K562 (cell line): Measurements from ENCODE around the gene C16orf89. TPM values are rescaled to one million over a fixed set of nuclear protein-coding genes. Genes with fewer than 3 reads are reported as not detected.

Experiments used
- ATAC-seq: fragments of 200-7000 bp; cut with Tn5 transposase; 3 replicates; pipeline ENCODE4 v1.9.1; 2020; ENCODE audit warnings: moderate library complexity
- BruUV-seq: library from RNA; stranded (reverse); fragments of 400-500 nt; replicated peaks from 2 replicates; lab custom pipeline; 2021; lab: Mats Ljungman, UMichigan
- CTCF ChIA-PET: fragments of 300-600 bp; formaldehyde crosslinking; extraction: SDS; loops from one replicate; lab custom pipeline; 2021; ENCODE audit warnings: low intra/inter-chr PET ratio; lab: Yijun Ruan, JAX
- POLR2A ChIA-PET: fragments of 300-600, 350-650 bp; sonication (Branson Sonifier 250); formaldehyde crosslinking; extraction: SDS; loops from one replicate; lab custom pipeline; 2021; ENCODE audit warnings: antibody characterized with exemption, inconsistent platforms; lab: Yijun Ruan, JAX
- DNase-seq, 4 experiments: peaks; one replicate each; pipeline versions ENCODE4 v3.0.0 to v3.0.0-alpha.2; 2011 to 2018; ENCODE audit warnings: low spot score in 3 of 4, mixed read lengths in 3 of 4; ENCODE audit errors: extremely low read depth in 1 of 4
- FAIRE-seq: peaks from 2 replicates; lab custom pipeline; 2011; peaks lifted over from hg19 to GRCh38; lab: Jason Lieb, UNC
- H2AFZ ChIP-seq: 2 replicates; pipeline ENCODE4 v1.6.0; 2011; ENCODE audit warnings: low read depth, low read length, control low read depth, inconsistent platforms
- H3K27ac ChIP-seq: fragments of 200-600 bp; 3 replicates; pipeline ENCODE4 v1.8.0; 2011; ENCODE audit warnings: low read depth, mild to moderate bottlenecking, control low read depth, inconsistent platforms, low read length, moderate library complexity, mixed read lengths; ENCODE audit errors: extremely low read depth
- H3K27me3 ChIP-seq, 2 experiments: fragments of 300-600 bp in 1 of 2; 2 replicates in 1 of 2; 3 replicates in 1 of 2; pipeline versions ENCODE4 v1.6.0 to v1.8.0; 2011; ENCODE audit warnings: inconsistent platforms in 2 of 2, low read length in 2 of 2, mild to moderate bottlenecking in 1 of 2, mixed read lengths in 1 of 2, moderate library complexity in 1 of 2; ENCODE audit not compliant: control insufficient read depth in 2 of 2, insufficient read depth in 2 of 2
- H3K36me3 ChIP-seq: fragments of 300-600 bp; 3 replicates; pipeline ENCODE4 v1.8.0; 2011; ENCODE audit warnings: mild to moderate bottlenecking, low read length, inconsistent platforms; ENCODE audit not compliant: control insufficient read depth, insufficient read depth
- H3K4me1 ChIP-seq, 2 experiments: fragments of 200-600 bp in 1 of 2; replicated peaks in 1 of 2; 2 replicates in 1 of 2; 3 replicates in 1 of 2; pipeline versions ENCODE4 v1.5.1 to v1.8.0; 2011; ENCODE audit warnings: inconsistent platforms in 2 of 2, low read length in 2 of 2, mild to moderate bottlenecking in 1 of 2, mixed read lengths in 1 of 2, moderate library complexity in 1 of 2; ENCODE audit not compliant: control insufficient read depth in 2 of 2, insufficient read depth in 2 of 2
- H3K4me2 ChIP-seq: 2 replicates; pipeline ENCODE4 v1.6.1; 2011; ENCODE audit warnings: low read length, control low read depth, inconsistent platforms, mixed read lengths; ENCODE audit not compliant: insufficient read depth
- H3K4me3 ChIP-seq: fragments of 200-600 bp; sonication (generic), shearing (Covaris generic); 2 replicates; pipeline ENCODE4 v1.5.1; 2016; ENCODE audit warnings: control low read depth, inconsistent platforms
- H3K79me2 ChIP-seq: fragments of 200-600 bp; 3 replicates; pipeline ENCODE4 v1.8.0; 2011; ENCODE audit warnings: low read length, inconsistent platforms; ENCODE audit not compliant: control insufficient read depth, insufficient read depth
- H3K9ac ChIP-seq, 2 experiments: 2 replicates each; pipeline versions ENCODE4 v1.6.0 to v1.6.1; 2011; ENCODE audit warnings: low read depth in 2 of 2, low read length in 2 of 2, control low read depth in 1 of 2, inconsistent platforms in 1 of 2, mild to moderate bottlenecking in 1 of 2, mixed read lengths in 1 of 2; ENCODE audit not compliant: insufficient read depth in 1 of 2
- H3K9me1 ChIP-seq: one replicate; pipeline ENCODE4 v1.6.0; 2011; ENCODE audit warnings: inconsistent platforms, mild to moderate bottlenecking, low read length, moderate library complexity; ENCODE audit not compliant: control insufficient read depth, insufficient read depth
- H3K9me3 ChIP-seq: replicated peaks from 2 replicates; pipeline ENCODE4 v1.5.1; 2011; ENCODE audit warnings: low read depth, low read length, inconsistent platforms; ENCODE audit not compliant: control insufficient read depth, insufficient read depth
- H4K20me1 ChIP-seq: replicated peaks from 2 replicates; pipeline ENCODE4 v1.6.1; 2011; ENCODE audit warnings: low read length, inconsistent platforms, mixed read lengths; ENCODE audit not compliant: control insufficient read depth, insufficient read depth
- FOXA1 ChIP-seq: fragments of 450-650 bp; IDR thresholded peaks from 2 replicates; pipeline ENCODE4 v1.6.1; 2016; ENCODE audit warnings: mild to moderate bottlenecking, borderline replicate concordance
- GABPA ChIP-seq: fragments of 200-800 bp; sonication (Bioruptor generic); conservative IDR thresholded peaks from 2 replicates; pipeline ENCODE4 v1.6.1; 2016; ENCODE audit warnings: low read depth, missing genetic modification characterization, missing compliant biosample characterization
- HNRNPK ChIP-seq: fragments of 200-400 bp; formaldehyde crosslinking; IDR thresholded peaks from one replicate; pipeline ENCODE4 v1.6.1; 2018; ENCODE audit warnings: mild to moderate bottlenecking, low read depth, low read length; ENCODE audit not compliant: poor library complexity, severe bottlenecking
- WGBS: fragments of 100-300 bp; shearing (Covaris generic); methylation state at CpG from one replicate; pipeline ENCODE4 v1.1.6; 2016; ENCODE audit warnings: low coverage, mixed read lengths; ENCODE audit not compliant: insufficient coverage; ENCODE audit errors: missing lambda C conversion rate; 5-methylcytosine and 5-hydroxymethylcytosine counted together
- in situ Hi-C: fragments of 300-500 bp; cut with MboI; formaldehyde crosslinking; loops from 4 replicates; pipeline ENCODE4 v1.15.0; 2018; ENCODE audit warnings: inconsistent platforms, mixed read lengths
- intact Hi-C: fragments of 100-400 bp; cut with micrococcal nuclease; formaldehyde crosslinking; loops from 2 replicates; pipeline ENCODE4 v1.14.2; 2022
- polyA plus RNA-seq, 8 experiments: library from polyadenylated mRNA; depleted of rRNA in 4 of 8; stranded (reverse) in 5 of 8; unstranded in 3 of 8; fragments of >200 nt; fragmentation: Nextera tagmentation in 2 of 8; fragmentation: Illumina TruSeq in 1 of 8; extraction: Ambion mirVana in 2 of 8; extraction: Trizol in 1 of 8; gene quantifications; 2 replicates each; pipeline versions ENCODE4 v1.2.1 to v1.2.3, GENCODE V29; 2011 to 2014; ENCODE audit warnings: inconsistent platforms in 1 of 8, missing spikeins in 1 of 8
- total RNA-seq, 7 experiments: library from RNA; depleted of rRNA in 6 of 7; stranded (reverse); fragments of >200 nt in 6 of 7; fragmentation: Illumina TruSeq in 2 of 7; extraction: Trizol in 2 of 7; gene quantifications; 2 replicates each; pipeline versions ENCODE4 v1.2.1 to v1.2.3, GENCODE V29; 2011 to 2021; ENCODE audit warnings: low replicate concordance in 1 of 7
- TF ChIP-seq, protein P1 (sequence below): fragments of 450-650 bp; IDR thresholded peaks from 2 replicates; pipeline ENCODE4 v1.6.1; 2016; ENCODE audit warnings: borderline replicate concordance
- TF ChIP-seq, protein P2 (sequence below): fragments of 450-650 bp; IDR thresholded peaks from 2 replicates; pipeline ENCODE4 v1.6.1; 2018; ENCODE audit not compliant: partially characterized antibody

C16orf89 gene
- total and polyA plus RNA-seq, 9 of the 15 experiments (the other 6 are each of a cell fraction or from before 2014, with no cell fraction given) = not detected

DNA sequence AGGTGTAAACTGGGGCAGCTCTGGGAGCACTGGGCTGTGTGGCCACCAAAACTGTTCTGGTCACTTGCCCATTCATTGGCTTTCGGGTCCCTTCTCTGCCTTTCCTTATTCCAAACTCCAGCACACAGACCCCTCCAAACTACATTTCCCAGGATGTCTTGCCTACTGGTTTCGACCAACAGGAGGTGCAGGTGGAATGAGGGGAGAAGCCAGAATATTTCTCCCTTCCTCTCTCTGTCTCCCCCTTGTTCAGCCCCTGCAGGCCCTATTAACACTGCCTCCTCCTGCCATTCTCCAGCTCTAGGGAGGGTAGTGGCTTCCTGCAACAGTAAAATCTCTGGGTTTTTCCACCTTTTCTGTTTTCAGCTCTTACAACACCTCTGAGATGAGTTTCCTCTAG, 18.8 kb downstream of the C16orf89 start:
- no peak for FAIRE-seq
- no TSS peak for BruUV-seq
- Histone ChIP-seq H3K9ac (no peak overlapping the region), H3K27me3 (peaks cover 29 to 35% of the 10 kb centered on the region in 2 experiments), H2AFZ (no peak overlapping the region), H3K9me3 (no peaks in the 10 kb centered on the region), H3K9me1 (no peaks in the 10 kb centered on the region), H3K4me2 (no peak overlapping the region), H4K20me1 (peaks cover 16% of the 10 kb centered on the region), H3K36me3 (no peaks in the 10 kb centered on the region), H3K27ac (no peak overlapping the region), H3K4me3 (no peak overlapping the region), H3K79me2 (no peaks in the 10 kb centered on the region), H3K4me1 (no peaks in the 10 kb centered on the region; a peak in 1 of 5 replicates)
- DNase-seq = peak in 1 of 4 experiments; percentile 3
- 0% methylated on average over 2 of the region's 2 CpGs for WGBS
- intact Hi-C loops (no loop called here), in situ Hi-C loops (no loop called here)
- POLR2A ChIA-PET = interaction anchor here (2.7 kb wide), 1 partner anchor 12 kb away, joined by 10 read pairs; the partner anchor contains the start of gene NAGPA
- CTCF ChIA-PET = no interaction called here
- no peak for ATAC-seq
- TF ChIP-seq HNRNPK (no peak), GABPA (tag) (no peak), FOXA1 (no peak)
- TF ChIP-seq, protein P1, sequence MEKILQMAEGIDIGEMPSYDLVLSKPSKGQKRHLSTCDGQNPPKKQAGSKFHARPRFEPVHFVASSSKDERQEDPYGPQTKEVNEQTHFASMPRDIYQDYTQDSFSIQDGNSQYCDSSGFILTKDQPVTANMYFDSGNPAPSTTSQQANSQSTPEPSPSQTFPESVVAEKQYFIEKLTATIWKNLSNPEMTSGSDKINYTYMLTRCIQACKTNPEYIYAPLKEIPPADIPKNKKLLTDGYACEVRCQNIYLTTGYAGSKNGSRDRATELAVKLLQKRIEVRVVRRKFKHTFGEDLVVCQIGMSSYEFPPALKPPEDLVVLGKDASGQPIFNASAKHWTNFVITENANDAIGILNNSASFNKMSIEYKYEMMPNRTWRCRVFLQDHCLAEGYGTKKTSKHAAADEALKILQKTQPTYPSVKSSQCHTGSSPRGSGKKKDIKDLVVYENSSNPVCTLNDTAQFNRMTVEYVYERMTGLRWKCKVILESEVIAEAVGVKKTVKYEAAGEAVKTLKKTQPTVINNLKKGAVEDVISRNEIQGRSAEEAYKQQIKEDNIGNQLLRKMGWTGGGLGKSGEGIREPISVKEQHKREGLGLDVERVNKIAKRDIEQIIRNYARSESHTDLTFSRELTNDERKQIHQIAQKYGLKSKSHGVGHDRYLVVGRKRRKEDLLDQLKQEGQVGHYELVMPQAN = no peak
- TF ChIP-seq, protein P2, sequence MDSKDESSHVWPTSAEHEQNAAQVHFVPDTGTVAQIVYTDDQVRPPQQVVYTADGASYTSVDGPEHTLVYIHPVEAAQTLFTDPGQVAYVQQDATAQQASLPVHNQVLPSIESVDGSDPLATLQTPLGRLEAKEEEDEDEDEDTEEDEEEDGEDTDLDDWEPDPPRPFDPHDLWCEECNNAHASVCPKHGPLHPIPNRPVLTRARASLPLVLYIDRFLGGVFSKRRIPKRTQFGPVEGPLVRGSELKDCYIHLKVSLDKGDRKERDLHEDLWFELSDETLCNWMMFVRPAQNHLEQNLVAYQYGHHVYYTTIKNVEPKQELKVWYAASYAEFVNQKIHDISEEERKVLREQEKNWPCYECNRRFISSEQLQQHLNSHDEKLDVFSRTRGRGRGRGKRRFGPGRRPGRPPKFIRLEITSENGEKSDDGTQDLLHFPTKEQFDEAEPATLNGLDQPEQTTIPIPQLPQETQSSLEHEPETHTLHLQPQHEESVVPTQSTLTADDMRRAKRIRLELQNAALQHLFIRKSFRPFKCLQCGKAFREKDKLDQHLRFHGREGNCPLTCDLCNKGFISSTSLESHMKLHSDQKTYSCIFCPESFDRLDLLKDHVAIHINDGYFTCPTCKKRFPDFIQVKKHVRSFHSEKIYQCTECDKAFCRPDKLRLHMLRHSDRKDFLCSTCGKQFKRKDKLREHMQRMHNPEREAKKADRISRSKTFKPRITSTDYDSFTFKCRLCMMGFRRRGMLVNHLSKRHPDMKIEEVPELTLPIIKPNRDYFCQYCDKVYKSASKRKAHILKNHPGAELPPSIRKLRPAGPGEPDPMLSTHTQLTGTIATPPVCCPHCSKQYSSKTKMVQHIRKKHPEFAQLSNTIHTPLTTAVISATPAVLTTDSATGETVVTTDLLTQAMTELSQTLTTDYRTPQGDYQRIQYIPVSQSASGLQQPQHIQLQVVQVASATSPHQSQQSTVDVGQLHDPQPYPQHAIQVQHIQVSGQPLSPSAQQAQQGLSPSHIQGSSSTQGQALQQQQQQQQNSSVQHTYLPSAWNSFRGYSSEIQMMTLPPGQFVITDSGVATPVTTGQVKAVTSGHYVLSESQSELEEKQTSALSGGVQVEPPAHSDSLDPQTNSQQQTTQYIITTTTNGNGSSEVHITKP = peak; percentile 58
